GM23338 (cell line): ENCODE data around the gene XYLT1. TPM values are rescaled to one million over a fixed set of nuclear protein-coding genes. Genes with fewer than 3 reads are reported as not detected.

ENCODE experiments used
- ETS1 ChIP-seq: IDR thresholded peaks from 2 replicates; pipeline ENCODE4 v1.6.1; 2016; ENCODE audit warnings: antibody characterized with exemption
- EZH2 ChIP-seq: fragments of 200-600 bp; sonication (generic); IDR thresholded peaks from one replicate; pipeline ENCODE4 v1.8.0; 2017; ENCODE audit warnings: antibody characterized with exemption, mild to moderate bottlenecking, low read depth; ENCODE audit not compliant: unreplicated experiment
- EZH2phosphoT487 ChIP-seq: fragments of 200-600 bp; sonication (generic); IDR thresholded peaks from one replicate; pipeline ENCODE4 v1.8.1; 2018; ENCODE audit warnings: antibody characterized with exemption; ENCODE audit not compliant: unreplicated experiment
- POLR2AphosphoS5 ChIP-seq: IDR thresholded peaks from 2 replicates; pipeline ENCODE4 v1.6.1; 2016; ENCODE audit warnings: antibody characterized with exemption, low read depth
- REST ChIP-seq: IDR thresholded peaks from one replicate; pipeline ENCODE4 v1.6.1; 2018; ENCODE audit warnings: antibody characterized with exemption; ENCODE audit not compliant: unreplicated experiment
- STAT1 ChIP-seq: IDR thresholded peaks from one replicate; pipeline ENCODE4 v1.6.1; 2016; ENCODE audit warnings: antibody characterized with exemption; ENCODE audit not compliant: unreplicated experiment
- ZNF462 ChIP-seq: fragments of 250-450 bp; sonication (Bioruptor Pico); IDR thresholded peaks from 2 replicates; pipeline ENCODE4 v1.5.0; 2020; ENCODE audit warnings: mild to moderate bottlenecking, moderate library complexity
- polyA plus RNA-seq: library from polyadenylated mRNA; unstranded; fragments of >200 nt; fragmentation: Nextera tagmentation; extraction: Ambion mirVana; gene quantifications from 2 replicates; pipeline ENCODE4 v1.2.1, GENCODE V29; 2016
- total RNA-seq: library from RNA; depleted of rRNA; stranded (reverse); fragments of >200 nt; shearing (Covaris generic); gene quantifications from 2 replicates; pipeline ENCODE4 v1.2.3, GENCODE V29; 2014

The XYLT1 gene
- total and polyA plus RNA-seq, 2 experiments from 2014 or later, result 3.5 to 24.7 TPM

DNA sequence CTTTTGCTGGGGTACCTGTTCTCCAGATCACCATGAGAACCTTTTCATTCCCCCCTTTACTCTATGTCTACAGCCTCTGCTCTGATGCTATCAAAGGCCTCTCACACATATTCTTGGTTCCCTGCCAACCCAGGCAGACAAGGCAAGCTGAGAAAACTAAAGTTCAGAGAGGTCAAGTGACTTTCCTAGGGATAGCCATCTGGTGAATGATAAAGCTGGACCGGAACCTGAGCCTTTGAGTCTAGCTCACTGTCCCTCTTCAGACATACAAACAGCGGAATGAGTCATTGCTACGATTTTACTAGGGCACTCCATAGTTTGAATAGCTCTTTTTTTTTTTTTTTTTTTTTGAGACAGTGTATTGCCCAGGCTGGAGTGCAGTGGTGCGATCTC, 73.3 kb downstream of the XYLT1 start (continued):
- TF ChIP-seq ZNF462 (no peak), ETS1 (no peak), POLR2AphosphoS5 (no peak), EZH2phosphoT487 (no peak), STAT1 (no peak), EZH2 (no peak), REST (no peak)
